IMR-90 (cell line): ENCODE measurements around the gene MRGPRD. TPM values are rescaled to one million over a fixed set of nuclear protein-coding genes. Genes with fewer than 3 reads are reported as not detected.

Experiments used
- ATAC-seq: fragments of 200-7000 bp; cut with Tn5 transposase; 2 replicates; pipeline ENCODE4 v1.9.1; 2020; ENCODE audit warnings: low read depth, mild to moderate bottlenecking, moderate library complexity
- BruUV-seq: library from RNA; stranded (reverse); fragments of 400-500 nt; replicated peaks from 2 replicates; lab custom pipeline; 2021; lab: Mats Ljungman, UMichigan
- CTCF ChIA-PET: fragments of 300-600 bp; formaldehyde crosslinking; extraction: SDS; loops from one replicate; lab custom pipeline; 2021; ENCODE audit warnings: antibody characterized with exemption; lab: Yijun Ruan, JAX
- POLR2A ChIA-PET: fragments of 300-600 bp; sonication (Branson Sonifier 250); formaldehyde crosslinking; loops from one replicate; lab custom pipeline; 2022; ENCODE audit warnings: antibody characterized with exemption; ENCODE audit not compliant: unreplicated experiment; lab: Charles Lee
- DNase-seq: peaks from one replicate; pipeline ENCODE4 v3.0.0; 2013
- H2AFZ ChIP-seq: replicated peaks from 2 replicates; pipeline ENCODE3; 2013; ENCODE audit warnings: low read length, mild to moderate bottlenecking; ENCODE audit not compliant: poor library complexity
- H2AK5ac ChIP-seq: 2 replicates; pipeline ENCODE4 v1.6.1; 2013; ENCODE audit warnings: low read depth, low read length, inconsistent platforms
- H2AK9ac ChIP-seq: replicated peaks from 2 replicates; pipeline ENCODE3; 2013; ENCODE audit warnings: mild to moderate bottlenecking, low read depth, low read length, moderate library complexity; ENCODE audit not compliant: poor library complexity
- H2BK120ac ChIP-seq: 2 replicates; pipeline ENCODE4 v1.6.1; 2013; ENCODE audit warnings: low read depth, low read length, inconsistent platforms
- H2BK15ac ChIP-seq: 3 replicates; pipeline ENCODE4 v1.6.1; 2013; ENCODE audit warnings: low read depth, low read length, inconsistent platforms
- H2BK20ac ChIP-seq: 2 replicates; pipeline ENCODE4 v1.6.1; 2013; ENCODE audit warnings: low read depth, mild to moderate bottlenecking, inconsistent platforms, low read length, moderate library complexity
- H2BK5ac ChIP-seq: 2 replicates; pipeline ENCODE4 v1.6.1; 2013; ENCODE audit warnings: mild to moderate bottlenecking, low read depth, low read length, inconsistent platforms; ENCODE audit not compliant: poor library complexity, severe bottlenecking
- H3K14ac ChIP-seq: replicated peaks from 2 replicates; pipeline ENCODE4 v1.6.1; 2013; ENCODE audit warnings: low read depth, low read length, inconsistent platforms
- H3K18ac ChIP-seq: 2 replicates; pipeline ENCODE4 v1.6.1; 2013; ENCODE audit warnings: low read depth, low read length, control low read depth
- H3K23ac ChIP-seq: 2 replicates; pipeline ENCODE4 v1.6.1; 2013; ENCODE audit warnings: low read depth, low read length, inconsistent platforms
- H3K27ac ChIP-seq: 2 replicates; pipeline ENCODE4 v1.5.1; 2013; ENCODE audit warnings: mild to moderate bottlenecking, control low read depth, low read length; ENCODE audit not compliant: insufficient read depth
- H3K27me3 ChIP-seq: 2 replicates; pipeline ENCODE4 v1.6.1; 2013; ENCODE audit warnings: low read length; ENCODE audit not compliant: control insufficient read depth, insufficient read depth
- H3K36me3 ChIP-seq: 2 replicates; pipeline ENCODE4 v1.6.1; 2013; ENCODE audit warnings: low read length, mixed read lengths; ENCODE audit not compliant: control insufficient read depth, insufficient read depth
- H3K4ac ChIP-seq: 2 replicates; pipeline ENCODE4 v1.6.1; 2013; ENCODE audit warnings: low read depth, low read length, inconsistent platforms
- H3K4me1 ChIP-seq: 2 replicates; pipeline ENCODE4 v1.6.1; 2013; ENCODE audit warnings: low read length, mixed read lengths; ENCODE audit not compliant: control insufficient read depth, insufficient read depth
- H3K4me2 ChIP-seq: 2 replicates; pipeline ENCODE4 v1.6.1; 2013; ENCODE audit warnings: low read depth, mild to moderate bottlenecking, control low read depth, low read length, moderate library complexity
- H3K4me3 ChIP-seq: 2 replicates; pipeline ENCODE4 v1.5.1; 2013; ENCODE audit warnings: low read depth, mild to moderate bottlenecking, control low read depth, low read length, moderate library complexity; ENCODE audit not compliant: insufficient read depth
- H3K56ac ChIP-seq: 2 replicates; pipeline ENCODE4 v1.6.1; 2013; ENCODE audit warnings: low read length, inconsistent platforms; ENCODE audit not compliant: insufficient read depth; ENCODE audit errors: extremely low read depth
- H3K79me1 ChIP-seq, 2 experiments: 2 replicates each; pipeline ENCODE4 v1.6.1; 2013; ENCODE audit warnings: low read length in 2 of 2, inconsistent platforms in 1 of 2, low read depth in 1 of 2
- H3K9ac ChIP-seq: 2 replicates; pipeline ENCODE4 v1.6.1; 2013; ENCODE audit warnings: low read depth, low read length, control low read depth
- H3K9me1 ChIP-seq: 2 replicates; pipeline ENCODE4 v1.6.1; 2013; ENCODE audit warnings: low read length, inconsistent platforms; ENCODE audit not compliant: insufficient read depth
- H3K9me3 ChIP-seq: 2 replicates; pipeline ENCODE4 v1.6.1; 2013; ENCODE audit warnings: low read length; ENCODE audit not compliant: control insufficient read depth, insufficient read depth
- H4K20me1 ChIP-seq: 2 replicates; pipeline ENCODE4 v1.6.1; 2013; ENCODE audit warnings: low read length, inconsistent platforms; ENCODE audit not compliant: insufficient read depth
- H4K5ac ChIP-seq: 2 replicates; pipeline ENCODE4 v1.6.1; 2013; ENCODE audit warnings: mild to moderate bottlenecking, low read depth, low read length, control low read depth
- H4K8ac ChIP-seq, 2 experiments: 2 replicates each; pipeline ENCODE4 v1.6.1; 2013; ENCODE audit warnings: low read depth in 2 of 2, low read length in 2 of 2, control low read depth in 1 of 2, inconsistent platforms in 1 of 2
- H4K91ac ChIP-seq: 2 replicates; pipeline ENCODE4 v1.6.1; 2013; ENCODE audit warnings: low read depth, low read length, inconsistent platforms; ENCODE audit not compliant: insufficient read depth
- CHD1 ChIP-seq: IDR thresholded peaks from 2 replicates; pipeline ENCODE4 v1.6.1; 2012; ENCODE audit warnings: low read depth, low read length, improper control_type of control experiment
- WGBS, 2 experiments: methylation state at CpG; one replicate each; pipeline versions ENCODE4 v1.1.5 to v1.1.7; 2013; ENCODE audit warnings: missing lambda C conversion rate in 2 of 2; ENCODE audit not compliant: insufficient read length in 1 of 2; ENCODE audit errors: extremely low coverage in 2 of 2; 5-methylcytosine and 5-hydroxymethylcytosine counted together
- dilution Hi-C: fragments of 300-500 bp; cut with HindIII; formaldehyde crosslinking; loops from one replicate; pipeline ENCODE4 v1.14.3; 2018; ENCODE audit warnings: low sequenced_read_pairs; ENCODE audit not compliant: unreplicated experiment
- in situ Hi-C: fragments of 300-500 bp; cut with MboI; formaldehyde crosslinking; loops from 3 replicates; pipeline ENCODE4 v1.14.3; 2019; ENCODE audit warnings: low sequenced_read_pairs, inconsistent platforms, mixed read lengths
- intact Hi-C: fragments of 100-400 bp; cut with micrococcal nuclease; formaldehyde crosslinking; loops from 2 replicates; pipeline ENCODE4 v1.10.0; 2022
- polyA plus RNA-seq, 3 experiments: library from polyadenylated mRNA; depleted of rRNA; stranded (reverse); fragments of >200 nt; gene quantifications; 2 replicates each; pipeline ENCODE4 v1.2.3, GENCODE V29; 2012; ENCODE audit warnings: low replicate concordance in 1 of 3
- total RNA-seq: library from RNA; depleted of rRNA; stranded (reverse); fragments of >200 nt; gene quantifications from 2 replicates; pipeline ENCODE4 v1.2.3, GENCODE V29; 2012
- TF ChIP-seq, protein P1 (sequence below): fragments of 150-350 bp; IDR thresholded peaks from 2 replicates; pipeline ENCODE4 v1.6.1; 2017; ENCODE audit warnings: mild to moderate bottlenecking, antibody characterized with exemption, low read length, low read depth

The MRGPRD gene
- total and polyA plus RNA-seq, 2 of the 4 experiments (the other 2 are of a cell fraction) = not detected

DNA sequence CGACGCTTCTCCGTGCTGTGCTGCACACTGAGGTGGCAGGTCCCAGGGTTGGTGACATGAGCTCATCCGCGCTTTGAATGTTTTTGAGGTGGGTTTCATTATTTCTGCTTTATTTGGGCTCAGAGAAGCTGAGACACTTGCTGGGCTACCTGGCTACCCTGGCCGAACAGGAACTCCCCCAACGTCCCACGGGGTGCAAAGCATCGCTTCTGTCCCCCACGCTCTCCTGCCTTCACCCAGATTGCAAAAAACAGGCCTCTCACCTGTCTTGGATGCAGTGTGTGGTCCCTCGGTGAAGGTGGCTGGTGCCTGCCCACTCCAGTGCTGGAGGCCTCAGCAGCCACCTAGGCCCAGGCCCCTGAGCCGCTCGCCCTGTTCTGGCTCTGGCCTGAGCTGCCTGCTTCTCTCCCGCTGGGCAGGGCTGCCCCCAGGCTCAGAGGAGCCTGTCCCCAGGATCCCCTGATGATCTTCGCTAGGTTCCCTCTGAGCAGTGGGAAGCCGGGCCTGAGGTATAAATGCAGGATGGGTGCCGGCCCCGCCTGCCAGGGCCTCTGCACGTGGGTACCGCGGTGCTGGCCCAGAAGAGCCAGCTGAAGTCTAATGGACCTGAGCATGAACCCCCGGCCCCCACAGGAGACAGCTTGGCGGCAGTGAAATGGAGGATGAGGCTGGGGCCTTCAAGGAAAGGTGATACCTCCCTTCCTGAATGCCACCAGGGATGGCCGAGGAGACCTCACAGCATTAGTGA is 15.8 kb upstream of the MRGPRD start:
- H4K20me1 ChIP-seq = no peaks in the 10 kb centered on the region
- no peak overlapping the region for H2AK5ac ChIP-seq
- no peak overlapping the region for H3K27ac ChIP-seq
- no peaks in the 10 kb centered on the region for H3K79me1 ChIP-seq
- H4K91ac ChIP-seq = no peak overlapping the region
- H3K56ac ChIP-seq = no peak overlapping the region
- H3K18ac ChIP-seq = no peak overlapping the region
- H3K23ac ChIP-seq = no peak overlapping the region
- peaks cover 6% of the 10 kb centered on the region; the same call in 1 of the 2 replicates for H3K9me1 ChIP-seq
- H4K5ac ChIP-seq = no peak overlapping the region
- no peak overlapping the region for H3K14ac ChIP-seq
- no peak overlapping the region for H3K4me3 ChIP-seq
- H4K8ac ChIP-seq = no peak overlapping the region
- no peak overlapping the region for H2BK15ac ChIP-seq
- no peak overlapping the region for H2BK120ac ChIP-seq
- H3K4me1 ChIP-seq = peaks cover 18% of the 10 kb centered on the region
- peak overlapping the region; percentile 15 for H2AFZ ChIP-seq
- intact Hi-C loops = no loop called here
- H3K36me3 ChIP-seq = peaks cover under 1% of the 10 kb centered on the region; the same call in 1 of the 2 replicates
- ChIA-PET POLR2A (no interaction called here), CTCF (no interaction called here)
- ATAC-seq (no peak), DNase-seq (no peak)
- H2AK9ac ChIP-seq = peak overlapping the region; percentile 19
- dilution Hi-C loops = no loop called here
- WGBS, 2 experiments = 86% methylated on average over 9 of the region's 24 CpGs; no CpG with 5 or more reads in 1 of the 2 experiments
- no peaks in the 10 kb centered on the region for H3K9me3 ChIP-seq
- no peak overlapping the region for H2BK20ac ChIP-seq
- no peak overlapping the region for H3K4me2 ChIP-seq
- BruUV-seq = no TSS peak
- in situ Hi-C loops = no loop called here
- no peak overlapping the region for H3K4ac ChIP-seq
- peaks cover 21% of the 10 kb centered on the region for H3K27me3 ChIP-seq
- H3K9ac ChIP-seq = no peak overlapping the region
- H2BK5ac ChIP-seq = no peak overlapping the region
- TF ChIP-seq CHD1 = no peak
- TF ChIP-seq, protein P1, sequence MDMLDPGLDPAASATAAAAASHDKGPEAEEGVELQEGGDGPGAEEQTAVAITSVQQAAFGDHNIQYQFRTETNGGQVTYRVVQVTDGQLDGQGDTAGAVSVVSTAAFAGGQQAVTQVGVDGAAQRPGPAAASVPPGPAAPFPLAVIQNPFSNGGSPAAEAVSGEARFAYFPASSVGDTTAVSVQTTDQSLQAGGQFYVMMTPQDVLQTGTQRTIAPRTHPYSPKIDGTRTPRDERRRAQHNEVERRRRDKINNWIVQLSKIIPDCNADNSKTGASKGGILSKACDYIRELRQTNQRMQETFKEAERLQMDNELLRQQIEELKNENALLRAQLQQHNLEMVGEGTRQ = no peak
